ENCODE results near the gene BMAL1.
A peak's percentile ranks its signal among the peaks of the same experiment; 100 is the strongest.
"Not testable (repeated sequence)": the region's sequence is repeated elsewhere in the genome, so short reads cannot be mapped to it uniquely, and the experiment has no call there.

The BMAL1 gene

GRCh38 chr11:13277768-13278608 is at the start of gene BMAL1:
Gene BMAL1 (plus strand): TSS chr11:13277790. CDS start chr11:13354309, 76,519 bp downstream.
- intact Hi-C loops (cut with DNase I) = loop anchor here (5.0 kb wide), 1 partner anchor 71 kb away; no protein-coding TSS in a partner anchor
- DNase-seq = peak in 39 of 42 donors; percentile 3 to 67 (median 42)

GRCh38 chr11:13228572-13228971 is 49.0 kb upstream of the BMAL1 start:
- intact Hi-C loops (cut with DNase I) = no loop called here
- no peak for DNase-seq

GRCh38 chr11:13229136-13229535 is 48.5 kb upstream of the BMAL1 start:
- intact Hi-C loops (cut with DNase I) = no loop called here
- DNase-seq = no peak

- intact Hi-C loops (cut with DNase I) = no loop called here
- peak in 1 of 42 donors; percentile 45 for DNase-seq
These were observed 47.8 kb upstream of the BMAL1 start for GRCh38 chr11:13229711-13230318.

GRCh38 chr11:13233173-13233745 is 44.3 kb upstream of the BMAL1 start:
- peak in 18 of 42 donors; percentile 14 to 56 (median 34) for DNase-seq
- intact Hi-C loops (cut with DNase I) = no loop called here

- DNase-seq = no peak
- intact Hi-C loops (cut with DNase I) = no loop called here
These were observed 41.7 kb upstream of the BMAL1 start for GRCh38 chr11:13235895-13236294.

GRCh38 chr11:13236626-13237025 is 41.0 kb upstream of the BMAL1 start:
- intact Hi-C loops (cut with DNase I) = no loop called here

GRCh38 chr11:13237761-13238160 is 39.8 kb upstream of the BMAL1 start:
- peak in 3 of 42 donors; percentile 17 to 35 (median 17) for DNase-seq
- intact Hi-C loops (cut with DNase I) = no loop called here

More at GRCh38 chr11:13236626-13237025, 41.0 kb upstream of the BMAL1 start:
- no peak for DNase-seq

- DNase-seq = peak in 36 of 42 donors; percentile 16 to 81 (median 43)
- intact Hi-C loops (cut with DNase I) = no loop called here
These were observed 38.6 kb upstream of the BMAL1 start for GRCh38 chr11:13238879-13239514.

GRCh38 chr11:13242564-13242963 is 35.0 kb upstream of the BMAL1 start:
- intact Hi-C loops (cut with DNase I) = no loop called here
- no peak for DNase-seq

- DNase-seq = peak in 28 of 42 donors; percentile 7 to 62 (median 26)
- intact Hi-C loops (cut with DNase I) = no loop called here
These were observed 29.8 kb upstream of the BMAL1 start for GRCh38 chr11:13247606-13248296.

- intact Hi-C loops (cut with DNase I) = no loop called here
- DNase-seq = no peak
These were observed 28.4 kb upstream of the BMAL1 start for GRCh38 chr11:13249177-13249576.

- intact Hi-C loops (cut with DNase I) = no loop called here
- no peak for DNase-seq
These were observed 27.6 kb upstream of the BMAL1 start for GRCh38 chr11:13249992-13250391.

GRCh38 chr11:13251966-13252365 is 25.6 kb upstream of the BMAL1 start:
- intact Hi-C loops (cut with DNase I) = no loop called here
- no peak for DNase-seq

- intact Hi-C loops (cut with DNase I) = no loop called here
- DNase-seq = no peak
These were observed 25.2 kb upstream of the BMAL1 start for GRCh38 chr11:13252438-13252837.

- no peak for DNase-seq
- intact Hi-C loops (cut with DNase I) = no loop called here
These were observed 21.4 kb upstream of the BMAL1 start for GRCh38 chr11:13256216-13256615.

GRCh38 chr11:13258061-13258460 is 19.5 kb upstream of the BMAL1 start:
- intact Hi-C loops (cut with DNase I); DNase-seq: not testable (repeated sequence)

- intact Hi-C loops (cut with DNase I) = no loop called here
These were observed 18.7 kb upstream of the BMAL1 start for GRCh38 chr11:13258855-13259254.

GRCh38 chr11:13259374-13259773 is 18.2 kb upstream of the BMAL1 start:
- intact Hi-C loops (cut with DNase I) = no loop called here
- no peak for DNase-seq

More at GRCh38 chr11:13258855-13259254, 18.7 kb upstream of the BMAL1 start:
- no peak for DNase-seq

Data from head of caudate nucleus (tissue), 42 donors.